GM23338 (cell line): Measurements from ENCODE around the gene EFS.

ENCODE experiments used
- CREB1 ChIP-seq: fragments of 250-450 bp; sonication (Bioruptor Pico); IDR thresholded peaks from 2 replicates; pipeline ENCODE4 v1.5.0; 2020; ENCODE audit warnings: low read depth, mild to moderate bottlenecking, moderate library complexity
- CTCF ChIP-seq, 2 experiments: fragments of 200-600 bp in 1 of 2; sonication (generic) in 1 of 2; conservative IDR thresholded peaks; 2 replicates each; pipeline versions ENCODE4 v1.5.1 to v1.6.1; 2016 to 2017; ENCODE audit warnings: antibody characterized with exemption in 2 of 2, low read depth in 2 of 2, mild to moderate bottlenecking in 2 of 2, moderate library complexity in 1 of 2
- ETS1 ChIP-seq: IDR thresholded peaks from 2 replicates; pipeline ENCODE4 v1.6.1; 2016; ENCODE audit warnings: antibody characterized with exemption
- EZH2 ChIP-seq: fragments of 200-600 bp; sonication (generic); IDR thresholded peaks from one replicate; pipeline ENCODE4 v1.8.0; 2017; ENCODE audit warnings: antibody characterized with exemption, mild to moderate bottlenecking, low read depth; ENCODE audit not compliant: unreplicated experiment
- EZH2phosphoT487 ChIP-seq: fragments of 200-600 bp; sonication (generic); IDR thresholded peaks from one replicate; pipeline ENCODE4 v1.8.1; 2018; ENCODE audit warnings: antibody characterized with exemption; ENCODE audit not compliant: unreplicated experiment
- JUNB ChIP-seq: IDR thresholded peaks from one replicate; pipeline ENCODE4 v1.6.1; 2016; ENCODE audit warnings: antibody characterized with exemption; ENCODE audit not compliant: unreplicated experiment
- NANOG ChIP-seq: IDR thresholded peaks from 2 replicates; pipeline ENCODE4 v1.6.1; 2016; ENCODE audit warnings: antibody characterized with exemption, borderline replicate concordance
- POLR2AphosphoS5 ChIP-seq: IDR thresholded peaks from 2 replicates; pipeline ENCODE4 v1.6.1; 2016; ENCODE audit warnings: antibody characterized with exemption, low read depth
- REST ChIP-seq: IDR thresholded peaks from one replicate; pipeline ENCODE4 v1.6.1; 2018; ENCODE audit warnings: antibody characterized with exemption; ENCODE audit not compliant: unreplicated experiment
- STAT1 ChIP-seq: IDR thresholded peaks from one replicate; pipeline ENCODE4 v1.6.1; 2016; ENCODE audit warnings: antibody characterized with exemption; ENCODE audit not compliant: unreplicated experiment
- ZNF114 ChIP-seq: fragments of 250-450 bp; sonication (Bioruptor Pico); IDR thresholded peaks from 2 replicates; pipeline ENCODE4 v1.5.0; 2020; ENCODE audit warnings: mild to moderate bottlenecking, moderate library complexity
- ZNF331 ChIP-seq: fragments of 250-450 bp; sonication (Bioruptor Pico); IDR thresholded peaks from 2 replicates; pipeline ENCODE4 v1.5.0; 2020; ENCODE audit warnings: low read depth, mild to moderate bottlenecking, moderate library complexity
- ZNF462 ChIP-seq: fragments of 250-450 bp; sonication (Bioruptor Pico); IDR thresholded peaks from 2 replicates; pipeline ENCODE4 v1.5.0; 2020; ENCODE audit warnings: mild to moderate bottlenecking, moderate library complexity

GRCh38 chr14:23326491-23327332 is 38.3 kb downstream of the EFS start:
- TF ChIP-seq CREB1 (CRISPR knock-in tag), result no peak
- TF ChIP-seq CTCF (conservative IDR thresholded peaks at IDR 0.05; ENCODE audit: low read depth in 2 of 2), result no peak
- TF ChIP-seq EZH2, result no peak
- TF ChIP-seq REST, result no peak
- no peak for TF ChIP-seq ETS1
- TF ChIP-seq EZH2phosphoT487, result no peak
- TF ChIP-seq POLR2AphosphoS5, result peak; percentile 35; the same call in 1 of the 2 replicates
- no peak for TF ChIP-seq NANOG
- no peak for TF ChIP-seq ZNF462
- no peak for TF ChIP-seq ZNF331
- no peak for TF ChIP-seq STAT1
- TF ChIP-seq ZNF114 (CRISPR knock-in tag), result no peak
- no peak for TF ChIP-seq JUNB
